DMS 273 treated with DMSO at 0.1 percent for 48 hours (cell line): ENCODE measurements around the gene CPB2.

Experiments used
- DNase-seq: peaks from one replicate; lab custom pipeline; 2025; lab: John Stamatoyannopoulos, UW

The CPB2 gene

DNA sequence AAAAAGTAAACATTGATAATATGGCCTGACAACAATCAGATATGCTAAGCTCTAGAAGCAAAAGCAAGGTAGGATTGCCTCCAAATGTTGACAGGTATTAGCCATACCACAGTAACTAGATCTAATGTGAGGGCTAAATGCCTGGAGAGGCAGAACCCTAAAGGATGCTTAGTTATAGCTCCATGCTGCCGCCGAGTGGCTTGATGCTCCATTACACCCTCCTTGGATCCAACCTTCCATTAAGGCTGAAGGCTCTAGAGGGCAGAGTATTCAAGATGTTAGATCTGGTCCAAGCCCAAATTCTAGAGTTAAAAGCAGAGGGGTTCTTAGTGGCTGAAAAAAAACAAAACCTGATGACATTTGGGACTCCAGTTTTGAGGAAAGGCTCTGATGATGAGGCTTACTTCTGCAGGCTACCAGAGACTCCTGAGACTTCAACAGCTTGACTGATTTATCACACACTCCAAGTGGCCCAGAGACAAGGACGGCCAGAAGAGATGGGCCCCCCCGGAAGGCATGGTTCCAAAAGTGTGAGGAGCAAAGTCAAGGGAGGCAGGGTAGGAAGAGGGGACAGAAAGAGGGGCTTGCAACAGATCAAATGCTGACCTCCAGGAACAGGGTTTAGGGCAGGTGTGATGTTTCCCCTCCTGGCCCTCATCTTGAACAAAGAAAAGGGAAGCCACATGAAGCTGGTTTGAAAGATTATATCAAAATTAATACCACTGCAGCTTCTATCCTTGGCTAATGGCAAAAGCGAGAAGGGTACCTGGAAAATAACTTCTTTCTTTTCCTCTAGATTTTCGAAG, 21.9 kb upstream of the CPB2 start:
- peak; percentile 10 for DNase-seq

DNA sequence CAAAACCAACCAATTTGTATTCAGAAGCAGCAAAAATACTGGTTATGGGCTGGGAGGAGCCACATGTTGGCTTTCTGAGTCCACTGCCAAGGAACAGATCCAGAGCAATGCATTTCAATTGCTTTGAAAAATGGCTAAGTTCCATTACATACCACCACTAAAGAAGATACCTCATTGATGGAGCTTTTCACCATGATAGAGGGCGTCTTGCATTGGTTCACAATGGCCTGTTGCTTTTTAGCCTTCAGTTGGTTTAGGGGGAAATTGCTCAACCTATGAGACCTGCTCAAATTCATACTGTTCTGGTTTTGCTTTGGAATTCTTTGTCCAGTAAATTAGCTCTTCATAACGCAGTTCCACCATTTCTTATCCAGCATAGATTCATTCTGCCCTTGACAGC, 21.2 kb upstream of the CPB2 start:
- no peak for DNase-seq

DNA sequence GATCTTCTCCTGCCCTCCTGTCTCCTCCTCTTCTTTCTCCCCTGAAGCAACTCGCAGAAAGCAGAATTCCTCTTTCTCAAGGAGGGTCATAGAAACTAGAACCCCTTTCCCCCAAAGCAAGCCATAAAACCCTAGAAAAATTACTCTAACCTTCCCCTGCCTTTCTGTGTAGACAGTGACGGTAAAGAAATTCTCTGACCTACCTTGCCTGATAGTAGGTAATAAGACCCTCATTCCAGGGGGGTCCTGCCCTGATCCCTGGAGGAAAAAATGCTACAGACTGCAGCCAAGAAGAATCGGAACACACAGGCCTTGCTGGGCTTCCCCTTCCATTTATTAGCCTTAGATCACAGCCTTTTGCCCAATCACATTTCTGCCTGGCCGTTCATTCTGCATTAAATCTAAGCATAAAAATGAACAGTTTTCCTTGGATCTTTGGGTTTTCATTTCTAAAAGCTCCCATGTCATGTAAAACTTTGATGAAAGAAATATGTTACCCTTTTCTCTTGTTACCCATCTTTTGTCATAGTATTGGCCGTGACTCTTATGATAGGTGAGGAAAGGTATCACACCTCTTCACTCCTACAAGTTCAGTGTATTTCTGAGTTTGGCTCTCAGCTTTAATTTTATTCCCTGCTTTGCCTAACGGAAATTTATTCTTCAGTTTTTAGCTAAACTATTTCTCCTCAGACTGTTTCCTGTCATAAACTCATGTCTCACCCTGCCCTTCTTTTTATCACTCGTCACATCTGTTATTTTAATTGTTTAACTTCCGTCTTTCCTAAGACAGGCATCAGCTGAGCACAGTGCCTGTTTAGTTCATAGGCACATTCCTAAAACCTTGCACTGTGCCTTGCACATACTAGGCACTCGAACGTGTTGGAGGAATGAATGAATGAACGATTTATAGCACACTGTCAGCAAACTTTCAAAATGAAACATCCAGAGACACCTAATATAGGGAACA, 20.4 kb upstream of the CPB2 start:
- DNase-seq: no peak

DNA sequence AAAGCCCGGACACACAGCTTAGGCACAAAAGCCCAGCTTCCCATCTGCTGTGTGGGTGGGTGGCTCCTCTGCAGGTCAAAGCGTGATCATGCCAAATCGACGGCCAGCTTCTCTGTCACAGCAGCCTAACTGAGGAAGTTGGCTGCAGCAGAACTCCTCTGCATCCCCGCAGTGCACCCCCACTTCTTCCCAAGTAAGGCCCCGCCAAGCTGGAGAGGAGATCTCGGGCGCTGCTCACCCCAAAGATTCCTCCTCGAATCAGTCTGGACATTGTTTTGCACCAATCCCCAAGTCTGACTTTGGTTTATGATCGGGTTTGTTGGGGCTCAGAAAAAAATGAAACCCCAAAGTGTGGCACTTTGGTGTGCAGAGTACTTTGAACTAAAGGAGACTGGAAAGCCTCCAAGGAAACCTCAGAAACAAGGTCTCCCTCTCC, 19.7 kb upstream of the CPB2 start:
- DNase-seq: no peak

DNA sequence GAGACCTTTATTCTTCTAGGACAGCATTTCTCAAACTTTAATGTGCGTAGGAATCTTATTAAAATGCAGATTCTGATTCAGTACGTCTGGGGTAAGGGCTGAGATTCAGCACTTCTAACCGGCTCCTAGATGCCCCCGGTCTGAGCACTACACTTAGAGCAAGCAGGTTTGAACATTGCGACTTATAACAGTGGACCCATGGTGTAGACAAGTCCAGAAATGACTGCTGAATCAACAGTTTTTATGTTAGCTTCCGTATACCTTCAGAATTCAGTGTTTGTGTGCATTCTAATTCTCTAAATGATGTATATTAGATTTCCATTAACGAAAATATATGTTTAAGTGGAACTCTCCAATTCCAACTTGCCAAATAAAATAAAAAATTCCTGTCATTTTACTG, 17.5 kb upstream of the CPB2 start:
- DNase-seq: no peak

DNA sequence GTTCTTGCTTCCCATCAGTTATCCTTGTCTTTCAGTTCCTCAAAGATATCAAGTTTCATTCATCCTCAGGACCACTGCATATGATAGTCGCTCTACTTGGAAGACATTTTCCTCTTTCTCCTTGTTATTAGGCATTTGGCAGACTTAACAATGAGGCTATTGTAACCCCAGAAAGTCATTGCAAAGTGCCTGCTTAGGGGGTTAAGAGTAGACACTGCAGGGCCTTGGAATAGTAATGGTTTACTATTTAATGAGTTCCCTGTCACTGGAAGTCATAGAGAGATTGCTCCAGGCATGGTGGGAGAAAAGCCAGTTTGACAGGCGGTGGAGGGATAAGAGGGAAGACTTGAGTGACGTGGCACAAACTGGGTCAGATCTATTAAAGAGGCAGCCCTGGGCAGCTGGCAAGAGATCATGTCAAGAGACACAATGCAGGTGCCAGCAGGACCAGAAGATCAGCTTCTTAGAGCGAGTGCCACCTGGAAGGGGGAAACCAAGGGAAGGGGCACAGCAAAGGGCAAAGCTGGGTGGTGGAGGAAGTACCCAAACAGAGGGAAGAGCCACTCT, 16.8 kb upstream of the CPB2 start:
- DNase-seq: no peak

DNA sequence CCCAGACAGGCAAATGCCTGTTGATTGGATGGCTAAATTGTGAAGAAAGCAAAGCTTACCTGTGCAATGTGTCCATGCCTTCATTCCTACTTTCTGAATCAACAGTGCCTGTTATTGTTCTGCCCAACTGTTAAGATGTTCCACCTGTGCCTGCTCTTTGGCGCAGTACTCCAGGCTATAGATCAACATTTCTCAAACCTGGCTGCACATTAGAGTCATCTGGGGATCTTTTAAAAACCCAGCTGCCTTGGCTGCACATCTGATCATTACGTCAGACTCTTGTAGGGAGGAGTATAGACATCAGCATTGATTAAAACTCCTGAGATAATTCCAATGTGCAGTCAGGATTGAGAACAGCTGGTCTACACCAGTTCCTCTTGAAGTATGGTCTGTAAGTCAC, 16.2 kb upstream of the CPB2 start:
- DNase-seq: no peak

DNA sequence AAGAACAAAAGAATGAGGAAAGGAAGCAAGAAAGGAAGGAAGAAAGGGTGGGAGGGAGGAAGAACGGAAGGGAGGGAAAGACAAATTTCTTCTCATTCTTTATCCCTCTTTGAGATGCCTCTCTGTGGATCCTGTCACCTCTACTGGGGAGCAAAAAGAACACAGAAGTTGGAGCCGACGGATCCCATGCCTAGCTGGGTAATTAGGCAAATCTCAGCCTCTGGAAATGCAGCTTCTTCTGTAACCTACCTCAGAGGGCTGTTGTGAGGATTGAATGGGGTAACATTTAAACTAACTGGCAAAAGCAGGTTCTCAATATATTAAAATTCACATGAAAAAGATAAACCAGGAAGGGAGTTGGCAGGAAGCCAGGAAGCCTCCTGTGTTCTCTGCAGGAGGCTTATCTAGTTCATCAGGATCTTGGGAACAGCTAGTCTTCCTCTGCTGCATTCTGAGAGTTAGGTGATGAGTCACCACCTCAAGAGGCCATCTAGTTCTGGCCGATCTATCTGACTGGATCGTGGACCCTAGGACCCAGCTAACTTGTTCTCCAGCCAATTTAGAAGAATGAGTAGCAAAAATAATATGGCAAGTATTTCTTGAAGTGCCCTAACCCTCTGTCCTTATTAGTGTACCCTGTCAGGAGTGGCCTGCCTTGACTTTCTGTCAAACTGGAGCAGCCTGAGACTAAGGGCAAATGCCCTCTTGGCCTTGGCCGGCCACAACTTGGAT, 15.2 kb upstream of the CPB2 start:
- DNase-seq: no peak

DNA sequence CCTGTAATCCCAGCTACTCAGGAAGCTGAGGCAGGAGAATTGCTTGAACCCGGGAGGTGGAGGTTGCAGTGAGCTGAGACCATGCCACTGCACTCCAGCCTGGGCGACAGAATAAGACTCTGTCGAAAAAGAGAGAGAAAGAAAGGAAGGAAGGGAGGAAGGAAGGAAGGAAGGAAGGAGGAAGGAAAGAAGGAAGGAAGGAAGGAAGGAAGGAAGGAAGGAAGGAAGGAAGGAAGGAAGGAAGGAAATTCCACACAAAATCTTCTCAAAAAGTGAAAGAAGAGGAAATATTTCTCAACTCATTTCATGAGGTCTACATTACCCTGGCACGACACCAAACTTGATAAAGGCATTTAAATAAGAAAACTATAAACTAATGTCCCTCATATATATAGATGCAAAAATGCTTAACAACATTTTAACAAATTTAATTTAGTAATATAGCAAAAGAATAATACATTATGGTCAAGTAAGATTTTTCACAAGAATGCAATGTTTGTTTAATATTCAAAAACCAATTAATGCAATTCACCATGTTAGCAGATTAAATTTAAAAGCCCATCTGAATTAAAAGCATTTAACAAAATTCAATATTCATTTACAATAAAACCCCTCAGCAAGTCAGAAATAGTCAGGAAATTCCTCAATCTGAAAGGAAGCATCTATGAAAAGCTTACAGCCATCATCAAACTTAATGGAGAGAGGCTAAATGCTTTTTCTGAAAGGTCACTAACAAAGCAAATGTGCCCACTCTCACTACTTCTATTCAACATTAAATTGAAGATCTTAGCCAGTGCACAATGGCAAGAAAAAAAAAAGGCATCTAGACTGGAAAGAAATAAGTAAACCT, 12.0 kb upstream of the CPB2 start:
- no peak for DNase-seq

DNA sequence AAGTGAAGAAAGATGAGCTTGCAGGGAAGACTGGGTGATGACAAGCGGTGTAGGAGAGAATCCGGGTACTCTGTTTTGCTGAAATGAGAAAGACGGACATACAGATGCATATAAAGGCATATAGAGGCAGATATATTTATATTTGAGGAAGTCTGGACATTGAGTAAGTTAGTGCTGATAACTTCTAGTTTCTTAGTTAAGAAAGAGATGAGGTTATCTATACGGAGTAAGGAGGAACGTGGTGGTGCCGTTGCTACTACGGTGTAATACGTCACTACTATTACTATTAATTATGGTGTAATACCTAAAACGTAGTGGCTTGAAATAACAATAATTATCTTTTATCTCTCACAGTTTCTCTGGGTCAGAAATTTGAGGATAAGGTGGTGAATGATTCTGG, 9.8 kb upstream of the CPB2 start:
- DNase-seq: no peak

DNA sequence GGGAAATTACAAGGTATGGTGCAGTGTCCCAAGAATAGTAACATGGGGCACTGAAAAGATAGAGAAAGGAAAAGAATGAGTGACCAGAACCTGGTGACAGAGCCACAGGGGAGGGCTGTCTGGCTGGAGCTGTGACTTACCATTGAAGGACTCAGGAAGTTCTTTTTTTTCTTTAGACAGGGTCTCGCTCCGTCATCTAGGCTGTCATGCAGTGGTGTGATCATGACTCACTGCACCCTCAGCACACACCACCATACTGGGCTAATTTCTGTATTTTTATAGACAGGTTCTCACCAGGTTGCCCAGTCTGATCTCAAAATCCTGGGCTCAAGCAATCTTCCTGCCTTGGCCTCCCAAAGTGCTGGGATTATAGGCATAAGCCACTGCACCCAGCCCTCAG, 8.8 kb upstream of the CPB2 start:
- no peak for DNase-seq

DNA sequence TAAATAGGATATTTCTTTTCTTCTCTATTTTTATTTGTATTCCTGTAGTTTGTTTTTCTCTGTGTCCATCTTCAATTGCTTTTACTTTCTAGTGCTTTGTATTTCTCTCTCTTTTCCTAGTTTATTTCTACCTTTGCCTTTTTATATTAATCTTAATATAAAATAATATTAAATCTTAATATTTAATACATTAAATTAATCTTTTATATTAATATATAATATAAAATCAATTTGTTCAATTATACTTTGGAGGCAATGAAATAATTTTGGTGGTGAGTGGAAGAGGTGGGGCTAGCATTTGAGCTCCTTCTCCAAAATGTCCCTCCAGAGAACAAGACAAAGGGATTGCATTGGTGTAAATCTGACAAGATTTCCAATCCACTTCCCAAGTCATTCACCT, 6.3 kb upstream of the CPB2 start:
- DNase-seq: no peak

DNA sequence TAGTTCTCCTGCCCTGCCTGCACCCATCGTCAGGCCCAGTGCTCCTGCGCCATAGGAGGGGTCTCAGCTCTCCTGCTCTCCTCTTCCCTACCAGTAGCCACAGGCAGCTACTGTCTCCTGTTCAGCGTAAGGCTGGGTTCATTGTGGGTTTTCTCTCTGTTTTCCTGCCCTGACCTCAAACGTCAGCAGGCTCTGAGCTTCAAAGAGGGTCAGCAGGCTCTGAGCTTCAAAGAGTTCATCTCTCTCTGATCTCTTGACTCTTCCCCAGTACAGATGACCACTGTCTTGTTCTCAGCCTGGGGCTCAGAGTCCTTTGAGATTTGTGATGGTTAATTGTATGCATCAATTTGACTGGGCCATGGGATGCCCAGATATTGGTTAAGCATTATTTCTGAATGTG, 4.6 kb upstream of the CPB2 start:
- DNase-seq: no peak

DNA sequence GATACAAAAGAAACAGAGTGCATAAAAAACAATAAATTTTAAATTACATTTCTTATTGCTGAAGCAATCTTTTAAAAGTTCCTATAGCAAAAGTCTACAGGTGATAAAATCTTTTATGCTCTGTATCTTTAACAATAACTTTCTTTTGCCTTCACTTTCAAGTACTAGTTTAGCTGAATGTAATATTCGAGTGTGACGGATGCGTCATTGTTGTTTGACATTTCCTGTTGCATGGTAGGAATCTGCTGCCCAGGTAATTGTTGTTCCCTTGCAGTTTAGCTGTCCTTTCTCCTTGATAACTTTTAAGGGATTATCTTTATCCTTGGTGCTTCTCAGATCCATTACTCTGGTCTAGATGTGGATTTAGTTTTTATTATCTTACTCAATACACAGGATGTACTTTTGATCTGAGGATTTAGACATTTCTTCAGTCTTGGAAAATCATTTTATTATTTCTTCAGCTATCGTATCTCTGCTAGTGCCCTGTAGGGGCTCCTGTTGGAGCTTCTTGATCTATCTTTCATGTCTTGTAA, 2.1 kb upstream of the CPB2 start:
- DNase-seq: no peak

DNA sequence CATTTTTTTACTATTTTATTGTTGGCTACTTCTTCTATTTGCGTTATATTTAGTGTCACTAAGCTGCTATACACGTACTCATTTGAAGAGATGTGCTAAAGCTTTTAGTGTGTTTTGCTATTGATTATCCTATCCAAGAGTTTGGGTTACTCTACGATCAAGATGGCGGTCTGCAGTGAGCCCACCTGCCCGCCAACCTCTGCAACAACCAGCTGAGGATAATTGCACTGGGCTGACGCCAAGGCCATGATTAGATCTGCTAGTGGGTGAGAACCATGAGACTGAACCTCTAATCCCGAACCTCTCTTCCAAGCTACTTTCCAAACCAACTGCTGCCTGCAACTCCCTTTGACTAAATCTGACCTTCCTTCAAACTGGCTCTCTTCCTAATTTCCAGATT, 1.8 kb downstream of the CPB2 start:
- no peak for DNase-seq

DNA sequence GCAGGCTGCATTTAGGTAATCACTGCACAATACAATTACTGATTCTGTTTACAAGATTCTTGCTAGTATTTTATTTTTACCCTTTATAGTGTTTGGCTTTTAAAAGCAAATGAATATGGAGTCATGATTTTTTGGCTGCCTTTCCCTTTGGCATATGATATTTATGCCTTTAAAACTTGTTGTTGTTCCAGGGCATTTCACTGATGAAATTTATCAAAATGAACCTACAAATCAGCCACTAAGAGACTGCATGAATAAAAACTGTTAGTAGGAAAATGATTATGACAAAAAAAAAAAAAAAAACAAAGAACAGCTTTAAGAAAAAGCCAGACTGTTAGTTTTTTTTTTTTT, 2.6 kb downstream of the CPB2 start:
- no peak for DNase-seq

DNA sequence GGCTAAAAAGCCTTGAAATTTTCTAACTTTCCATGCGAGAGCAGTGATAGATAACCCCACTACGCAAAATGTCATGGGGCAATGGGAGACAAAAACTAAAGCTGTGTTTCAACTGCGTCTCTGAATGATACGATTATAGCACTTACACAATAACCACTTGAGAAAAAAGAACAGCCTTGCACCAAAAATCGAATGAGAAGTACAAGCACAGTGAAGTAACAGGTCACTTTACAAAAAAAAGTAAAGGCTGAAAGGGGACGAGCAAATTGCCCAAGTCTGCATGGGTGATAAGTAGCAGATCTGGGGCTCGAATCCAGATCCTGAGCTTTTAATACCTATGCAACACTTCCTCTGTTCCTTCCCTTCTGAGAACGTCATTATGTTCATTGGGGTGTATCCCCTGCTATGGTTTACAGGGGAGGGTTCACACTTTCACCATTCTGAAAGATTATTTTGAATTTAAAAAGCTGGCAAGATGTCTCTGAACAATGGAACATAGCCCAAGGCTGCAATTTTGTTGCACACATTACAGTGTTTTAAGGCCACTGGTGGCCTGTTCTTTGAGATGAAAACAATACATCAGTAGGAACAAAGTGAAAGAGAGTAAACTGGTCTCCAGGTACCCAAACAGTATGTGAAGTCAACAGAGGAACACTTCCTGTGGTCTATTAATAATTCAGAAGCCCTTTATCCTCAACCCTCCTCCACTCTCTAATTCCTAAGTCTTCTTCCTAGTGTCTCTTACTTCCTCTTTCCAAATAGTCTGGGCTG, 3.2 kb downstream of the CPB2 start:
- no peak for DNase-seq

DNA sequence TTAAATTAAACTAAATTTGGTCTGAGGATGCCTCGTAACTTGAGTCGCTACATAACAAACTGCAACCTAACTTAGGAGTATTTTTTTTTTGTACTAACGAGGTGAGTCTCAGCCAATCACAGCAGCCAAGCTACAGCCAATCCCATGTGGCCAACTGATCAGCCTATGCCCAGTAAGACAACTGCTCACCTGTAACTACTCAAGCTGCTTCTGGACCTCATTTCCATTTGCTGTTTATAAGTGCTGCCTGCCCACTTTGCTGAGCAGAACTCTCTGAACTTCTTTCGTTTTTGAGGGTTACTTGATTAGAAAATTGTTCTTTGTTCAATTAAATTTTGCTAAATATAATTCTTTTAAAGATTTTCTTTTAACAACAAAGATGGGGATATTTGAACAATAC, 3.8 kb downstream of the CPB2 start:
- DNase-seq: no peak

DNA sequence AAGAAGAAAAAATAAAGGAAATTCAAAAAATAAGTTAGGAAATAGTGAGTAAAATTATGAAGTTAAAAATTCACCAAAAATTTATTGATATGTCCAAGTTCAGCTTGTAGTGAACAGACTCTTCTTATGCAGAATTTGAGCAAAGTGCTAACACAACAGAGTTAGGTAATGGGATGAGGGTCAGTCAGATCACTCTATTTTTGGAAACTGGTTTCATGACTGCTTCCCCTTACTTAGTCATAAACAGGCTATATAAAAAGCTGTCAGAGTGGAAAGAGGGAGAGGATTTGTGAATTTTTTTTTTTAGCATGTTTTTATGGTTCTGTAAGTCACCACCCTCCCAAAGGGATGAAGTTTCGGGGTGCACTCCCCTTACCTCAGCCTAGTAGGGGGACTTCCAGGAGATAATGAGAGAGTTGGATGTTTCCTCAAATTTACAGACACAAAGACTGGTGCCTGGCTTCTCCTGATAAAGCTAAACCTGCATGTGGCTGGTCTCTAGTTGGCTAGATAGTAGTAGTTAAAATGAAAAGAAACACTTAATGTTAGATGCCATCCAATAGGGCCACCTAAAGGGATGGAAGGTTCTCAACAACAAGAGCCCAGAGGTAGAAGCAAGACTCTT, 4.5 kb downstream of the CPB2 start:
- DNase-seq: no peak

DNA sequence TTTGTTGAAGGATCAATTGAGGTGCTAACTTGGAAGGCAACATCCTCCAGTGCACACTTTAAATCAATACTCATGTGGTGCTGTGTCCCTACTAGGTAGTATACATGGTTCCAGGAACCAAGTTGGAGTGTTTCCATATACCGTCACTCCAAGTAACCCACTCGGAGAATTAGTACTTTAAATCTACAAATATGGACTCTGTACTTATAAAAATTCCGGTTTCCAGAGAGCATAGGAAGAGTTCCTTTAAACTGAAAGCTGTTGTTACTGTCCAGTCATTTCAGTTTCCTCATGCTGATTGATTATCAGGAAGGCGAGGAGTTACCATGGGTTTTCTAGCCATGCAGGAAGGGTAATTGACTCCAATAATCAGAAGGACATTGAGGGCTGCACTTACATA, 7.2 kb downstream of the CPB2 start:
- no peak for DNase-seq
